ENCODE data around the gene FARS2. TPM values are rescaled to one million over a fixed set of nuclear protein-coding genes. Genes with fewer than 3 reads are reported as not detected.

The FARS2 gene
- polyA plus RNA-seq, 1 of the 3 experiments (the other 2 are of a cell fraction): 12.5 TPM

DNA sequence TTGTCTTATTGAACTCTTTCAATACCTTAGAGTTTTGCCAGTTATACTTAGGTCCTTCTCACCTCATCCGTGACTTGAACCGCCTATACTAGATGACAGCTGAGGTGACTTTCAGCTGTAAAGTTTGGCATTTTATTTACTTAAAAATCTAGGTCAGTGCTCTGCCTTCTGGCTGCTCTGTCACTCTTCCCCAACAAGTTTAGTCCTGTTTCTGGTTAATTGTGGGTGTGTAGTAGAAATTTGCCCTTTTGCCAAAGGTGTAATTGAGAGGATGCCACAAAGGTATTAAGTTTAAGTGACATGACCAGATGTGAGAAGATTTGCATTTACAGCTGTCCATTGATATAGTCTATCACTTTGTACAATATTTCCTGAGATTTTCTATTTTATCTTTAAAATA, 106.2 kb downstream of the FARS2 start:
- Histone ChIP-seq H3K4me3 (ENCODE audit: low read depth in 2 of 2, low read length in 1 of 2) (no peak overlapping the region), H3K27me3 (ENCODE audit: insufficient read depth) (no peaks in the 10 kb centered on the region), H3K9ac (no peak overlapping the region), H3F3A (replicated peaks; ENCODE audit: insufficient read depth) (no peaks in the 10 kb centered on the region), H4K20me1 (ENCODE audit: insufficient read depth) (no peaks in the 10 kb centered on the region), H3K4me1 (ENCODE audit: control insufficient read depth in 1 of 2, insufficient read depth in 2 of 2, low read depth in 1 of 2, low read length in 1 of 2) (peaks cover 0 to 7% of the 10 kb centered on the region in 2 experiments; a peak in 2 of 4 replicates), H2AFZ (ENCODE audit: low read depth) (no peak overlapping the region), H3K9me2 (no peaks in the 10 kb centered on the region), H3K27ac (ENCODE audit: low read depth in 2 of 2, low read length in 1 of 2) (no peak overlapping the region), H3K36me3 (replicated peaks in 1 of 2; ENCODE audit: control insufficient read depth in 1 of 2, insufficient read depth in 2 of 2, low read length in 1 of 2) (peaks cover 0 to 2% of the 10 kb centered on the region in 2 experiments), H3K4me2 (no peak overlapping the region), H3K9me3 (no peaks in the 10 kb centered on the region), H3K79me2 (ENCODE audit: insufficient read depth) (peaks cover 8% of the 10 kb centered on the region; the same call in 1 of the 2 replicates)
- TF ChIP-seq, protein P1, sequence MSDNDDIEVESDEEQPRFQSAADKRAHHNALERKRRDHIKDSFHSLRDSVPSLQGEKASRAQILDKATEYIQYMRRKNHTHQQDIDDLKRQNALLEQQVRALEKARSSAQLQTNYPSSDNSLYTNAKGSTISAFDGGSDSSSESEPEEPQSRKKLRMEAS (IDR thresholded peaks at IDR 0.05; ENCODE audit: low read depth): no peak
- TF ChIP-seq USF1 (IDR thresholded peaks at IDR 0.05; ENCODE audit: borderline replicate concordance, low read depth): no peak
- TF ChIP-seq, protein P2, sequence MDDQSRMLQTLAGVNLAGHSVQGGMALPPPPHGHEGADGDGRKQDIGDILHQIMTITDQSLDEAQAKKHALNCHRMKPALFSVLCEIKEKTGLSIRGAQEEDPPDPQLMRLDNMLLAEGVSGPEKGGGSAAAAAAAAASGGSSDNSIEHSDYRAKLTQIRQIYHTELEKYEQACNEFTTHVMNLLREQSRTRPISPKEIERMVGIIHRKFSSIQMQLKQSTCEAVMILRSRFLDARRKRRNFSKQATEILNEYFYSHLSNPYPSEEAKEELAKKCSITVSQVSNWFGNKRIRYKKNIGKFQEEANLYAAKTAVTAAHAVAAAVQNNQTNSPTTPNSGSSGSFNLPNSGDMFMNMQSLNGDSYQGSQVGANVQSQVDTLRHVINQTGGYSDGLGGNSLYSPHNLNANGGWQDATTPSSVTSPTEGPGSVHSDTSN (IDR thresholded peaks at IDR 0.05): no peak
- TF ChIP-seq POLR2AphosphoS5 (IDR thresholded peaks at IDR 0.05; ENCODE audit: low read depth, low read length): no peak
- TF ChIP-seq REST (IDR thresholded peaks at IDR 0.05; ENCODE audit: low read depth, low read length): no peak
- no peak for TF ChIP-seq EP300 (IDR thresholded peaks at IDR 0.05; ENCODE audit: borderline replicate concordance in 1 of 2, low read depth in 1 of 2, low read length in 1 of 2)
- no peak for TF ChIP-seq CHD2 (IDR thresholded peaks at IDR 0.05; ENCODE audit: low read length, partially characterized antibody)
- TF ChIP-seq RFX5 (IDR thresholded peaks at IDR 0.05; ENCODE audit: low read length): no peak
- TF ChIP-seq GATA2 (CRISPR knock-in tag; IDR thresholded peaks at IDR 0.05): no peak
- no peak for TF ChIP-seq NRF1 (IDR thresholded peaks at IDR 0.05; ENCODE audit: low read depth, low read length)
- no peak for TF ChIP-seq IRF3 (IDR thresholded peaks at IDR 0.05; ENCODE audit: low read depth, low read length)
- TF ChIP-seq MXI1 (IDR thresholded peaks at IDR 0.05; ENCODE audit: low read depth, low read length): no peak
- WGBS (ENCODE audit: low lambda C conversion rate): 95% methylated on average over 2 of the region's 2 CpGs
- CTCF ChIA-PET: interaction anchor here (1.4 to 1.9 kb wide), 2 partner anchors 12 to 224 kb away, joined by 4 to 7 read pairs; no protein-coding TSS in a partner anchor
- POLR2A ChIA-PET: no interaction called here
- no peak for DNase-seq
